ENCODE data around the gene CDC42BPA.

DNA sequence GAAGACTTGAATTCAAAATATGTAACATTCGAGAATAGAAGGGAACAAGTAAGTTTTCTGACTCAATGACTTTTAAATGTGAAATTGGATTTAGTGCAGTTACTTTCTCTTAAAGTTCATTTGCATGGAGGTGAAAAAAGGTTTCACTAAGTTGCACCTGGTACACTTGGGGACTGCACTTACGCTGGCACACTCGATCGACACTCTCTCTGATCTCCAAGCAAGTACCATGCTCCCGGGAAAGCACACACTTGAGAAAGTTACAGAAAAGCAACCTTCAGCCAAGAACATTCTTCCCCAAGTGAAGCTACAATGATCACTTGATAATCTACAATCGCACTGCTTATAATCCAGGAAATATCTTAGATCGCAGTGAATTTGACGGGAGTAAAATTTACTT is 315.1 kb downstream of the CDC42BPA start:
- TF ChIP-seq CTCF (IDR thresholded peaks at IDR 0.05) (no peak), ZFX (IDR thresholded peaks at IDR 0.05; ENCODE audit: borderline replicate concordance) (no peak)

Data from 22Rv1 (cell line).